HPDE6-E6E7 (cell line): ENCODE results near the gene ATP10D.
A peak's percentile ranks its signal among the peaks of the same experiment; 100 is the strongest.
"Not testable (repeated sequence)": the region's sequence is repeated elsewhere in the genome, so short reads cannot be mapped to it uniquely, and the experiment has no call there.

Experiments
- DNase-seq: peaks from one replicate; pipeline ENCODE4 v3.0.0; 2011; ENCODE audit warnings: missing footprints; ENCODE audit errors: extremely low spot score

ATP10D gene

GRCh38 chr4:47535567-47536147 is 50.6 kb downstream of the ATP10D start:
- DNase-seq: no peak

- DNase-seq: no peak
These were observed 51.9 kb downstream of the ATP10D start for GRCh38 chr4:47536966-47537365.

GRCh38 chr4:47538111-47538824 is 53.2 kb downstream of the ATP10D start:
- DNase-seq: no peak

GRCh38 chr4:47538825-47539154 is 53.7 kb downstream of the ATP10D start:
- DNase-seq: no peak

GRCh38 chr4:47542640-47543039 is 57.6 kb downstream of the ATP10D start:
- DNase-seq: peak; percentile 50

GRCh38 chr4:47543331-47543730 is 58.3 kb downstream of the ATP10D start:
- no peak for DNase-seq

- DNase-seq: not testable (repeated sequence)
These were observed 65.3 kb downstream of the ATP10D start for GRCh38 chr4:47550357-47550756.

- no peak for DNase-seq
These were observed 65.9 kb downstream of the ATP10D start for GRCh38 chr4:47550899-47551548.

- DNase-seq: peak; percentile 13
These were observed 66.6 kb downstream of the ATP10D start for GRCh38 chr4:47551682-47552081.

GRCh38 chr4:47553329-47554125 is 68.5 kb downstream of the ATP10D start:
- DNase-seq: no peak

GRCh38 chr4:47555920-47556319 is 70.8 kb downstream of the ATP10D start:
- DNase-seq: not testable (repeated sequence)

GRCh38 chr4:47557255-47557654 is 72.2 kb downstream of the ATP10D start:
- DNase-seq: no peak

GRCh38 chr4:47560682-47561081 is 75.6 kb downstream of the ATP10D start:
- no peak for DNase-seq

- no peak for DNase-seq
These were observed 76.3 kb downstream of the ATP10D start for GRCh38 chr4:47561331-47561730.

GRCh38 chr4:47562297-47562696 is 77.2 kb downstream of the ATP10D start:
- DNase-seq: no peak

- DNase-seq: no peak
These were observed 81.5 kb downstream of the ATP10D start for GRCh38 chr4:47566566-47566965.

- DNase-seq: no peak
These were observed 81.9 kb downstream of the ATP10D start for GRCh38 chr4:47566969-47567368.

- no peak for DNase-seq
These were observed 82.4 kb downstream of the ATP10D start for GRCh38 chr4:47567511-47567910.

GRCh38 chr4:47570816-47571215 is 85.7 kb downstream of the ATP10D start:
- no peak for DNase-seq

GRCh38 chr4:47572981-47573380 is 87.9 kb downstream of the ATP10D start:
- DNase-seq: no peak

- no peak for DNase-seq
These were observed 92.9 kb downstream of the ATP10D start for GRCh38 chr4:47577779-47578553.

- DNase-seq: no peak
These were observed 94.2 kb downstream of the ATP10D start for GRCh38 chr4:47579235-47579634.
